CD4-positive, alpha-beta T cell treated with Interleukin-17A for 4 hours (primary cell): ENCODE results near the gene CDYL2.
A peak's percentile ranks its signal among the peaks of the same experiment; 100 is the strongest.

Experiments used
- DNase-seq: peaks from one replicate; pipeline ENCODE4 v3.0.0-alpha.2; 2020; ENCODE audit warnings: mixed read lengths

CDYL2 gene

DNA sequence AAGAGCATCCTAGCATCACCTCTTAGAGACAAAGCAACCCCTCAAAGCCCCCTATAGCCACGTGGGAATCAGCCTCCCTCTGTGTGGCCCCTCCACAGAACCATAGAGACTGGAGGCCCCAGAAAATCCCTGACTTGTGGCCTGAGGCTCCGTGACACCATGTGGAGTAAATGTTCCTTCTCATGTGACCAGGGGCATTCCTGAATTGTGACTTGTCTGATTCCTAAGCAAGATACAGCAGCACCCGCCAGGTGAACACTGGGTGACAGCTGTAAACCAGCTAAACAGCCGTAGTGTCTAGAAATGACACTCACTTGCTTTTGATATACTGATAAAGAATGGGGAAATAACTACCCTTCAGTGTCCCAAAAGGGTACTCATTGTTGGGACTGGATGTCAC, 184.6 kb downstream of the CDYL2 start:
- no peak for DNase-seq

DNA sequence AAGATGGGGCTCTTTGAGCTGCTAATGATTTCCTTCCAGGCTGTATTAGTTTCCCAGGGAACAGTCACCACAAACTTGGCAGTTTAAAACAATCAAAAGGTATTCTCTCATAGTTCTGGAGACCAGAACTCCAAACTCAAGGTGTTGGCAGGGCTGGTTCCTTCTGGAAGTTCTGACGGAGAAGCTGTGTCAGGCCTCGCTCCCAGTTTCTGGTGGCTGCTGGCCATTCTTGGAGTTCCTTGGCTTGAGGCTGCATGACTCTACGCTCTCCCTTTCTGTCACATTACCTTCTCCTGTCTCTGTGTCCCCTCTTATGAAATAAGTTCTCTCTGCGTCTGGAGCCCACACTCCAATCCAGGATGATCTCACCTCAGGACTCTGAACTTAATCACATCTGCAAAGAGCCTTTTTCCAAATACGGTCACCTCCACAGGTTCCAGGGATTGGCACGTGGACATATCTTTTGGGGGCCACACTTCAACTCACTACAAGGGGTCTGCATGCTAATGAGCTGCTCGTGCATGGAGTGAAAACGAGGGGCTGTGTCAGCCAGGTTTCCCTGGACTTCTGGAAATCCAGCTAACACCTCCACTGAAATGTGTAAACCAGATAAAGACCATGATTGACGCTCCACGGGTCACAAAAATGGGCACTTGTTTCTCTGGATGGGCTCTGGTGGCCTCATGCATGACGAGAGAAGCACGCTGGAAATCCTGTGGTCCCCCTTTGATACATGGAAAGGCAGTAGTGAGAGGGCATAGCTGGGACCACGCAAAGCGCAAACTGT, 185.3 kb downstream of the CDYL2 start:
- DNase-seq = no peak

DNA sequence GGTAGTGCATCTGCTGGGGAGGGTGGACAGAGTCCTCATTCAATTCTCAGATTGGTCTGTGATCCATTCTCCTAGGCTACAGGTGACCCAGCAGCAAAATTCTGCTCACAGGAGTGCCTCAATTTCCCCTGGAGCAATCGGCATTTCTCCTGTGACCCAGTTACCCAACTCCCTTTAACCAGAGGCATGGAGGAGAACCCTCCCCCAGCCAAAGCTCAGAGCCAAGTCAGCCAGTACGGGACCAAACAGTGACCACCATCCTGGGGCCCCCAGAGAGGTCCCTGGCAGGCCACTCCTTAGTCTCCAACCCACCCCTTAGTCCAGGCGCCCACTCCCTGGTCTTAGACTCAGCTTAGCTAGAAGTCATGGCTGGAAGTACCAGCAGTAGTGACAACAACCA, 188.0 kb downstream of the CDYL2 start:
- no peak for DNase-seq

DNA sequence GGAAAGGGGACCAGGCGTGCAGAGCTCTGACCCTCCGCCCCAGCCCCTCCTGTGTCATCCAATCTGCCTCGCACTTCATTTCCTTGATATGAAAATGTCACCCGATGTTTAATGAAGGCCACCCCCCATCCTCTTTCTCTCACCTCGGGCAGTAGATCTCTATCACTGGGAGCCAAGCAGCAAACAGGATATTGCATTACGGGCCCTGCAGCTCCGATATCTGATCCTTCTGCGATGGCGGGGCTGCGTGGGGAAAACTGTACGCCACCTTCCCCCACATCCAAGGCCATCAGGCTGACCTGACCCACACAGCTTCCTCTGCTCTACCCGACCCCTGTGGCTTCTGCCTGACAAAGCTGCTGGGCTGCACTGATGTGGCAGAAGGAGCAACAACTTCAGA, 188.7 kb downstream of the CDYL2 start:
- no peak for DNase-seq

DNA sequence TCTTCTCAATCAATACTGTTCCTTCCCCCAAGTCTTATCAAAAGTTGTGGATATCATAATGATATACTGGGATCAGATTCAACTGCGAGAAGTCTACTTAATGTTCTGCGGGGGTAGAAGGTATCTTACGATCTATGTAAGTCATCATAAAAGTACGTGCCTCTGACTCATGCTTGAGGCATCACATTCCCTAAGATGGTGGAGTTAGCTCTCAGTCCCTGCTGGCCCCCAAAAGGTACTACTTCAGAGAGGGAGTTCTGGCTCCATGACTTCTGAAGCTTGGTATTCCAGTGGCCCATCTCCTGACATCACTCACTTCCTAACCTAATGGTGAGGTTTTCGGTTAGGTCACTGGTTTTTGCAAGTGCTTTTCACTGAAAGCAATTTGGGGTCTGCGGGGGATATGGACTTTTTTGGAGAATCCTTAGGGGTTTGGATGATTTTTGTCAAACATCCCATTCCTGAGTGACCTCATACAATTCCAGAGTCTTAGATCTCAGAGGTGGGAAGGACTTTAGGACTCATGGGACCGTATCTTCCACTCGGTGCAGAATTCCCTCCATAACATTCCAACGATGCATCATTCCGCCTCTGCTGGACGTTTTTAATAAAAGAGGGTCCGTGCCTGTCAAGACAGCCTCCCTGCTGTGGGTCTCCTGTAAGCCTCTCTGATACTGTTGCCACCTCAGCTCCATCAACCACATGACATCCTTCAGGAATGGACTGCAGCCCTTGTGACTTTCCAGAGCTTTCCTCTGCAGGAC, 189.3 kb downstream of the CDYL2 start:
- no peak for DNase-seq

DNA sequence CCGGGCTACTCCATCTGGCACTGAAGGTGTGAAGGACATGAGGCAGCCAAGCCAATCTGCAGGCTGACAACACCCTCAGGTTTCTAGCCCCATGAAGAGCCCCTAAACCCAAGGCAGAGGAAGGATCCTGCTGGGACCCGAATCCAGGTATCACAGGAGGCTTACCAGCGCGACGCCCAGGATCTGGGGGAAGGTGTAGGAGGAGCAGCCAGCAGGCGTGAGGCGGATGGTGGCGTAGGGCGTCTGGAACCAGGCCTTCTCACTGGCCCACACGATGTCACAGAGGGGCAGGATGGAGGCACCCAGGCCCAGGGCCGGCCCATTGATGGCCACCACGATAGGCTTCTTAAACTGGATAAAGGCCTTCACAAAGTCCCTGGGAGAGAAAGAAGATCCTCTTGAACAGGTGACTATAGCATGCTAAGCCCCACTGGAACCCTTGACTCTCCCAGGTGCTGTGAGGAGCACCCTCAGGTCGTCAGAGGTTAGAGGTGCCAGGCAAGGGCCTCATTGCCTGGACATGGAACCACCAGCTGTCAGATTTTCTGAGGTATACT, 191.9 kb downstream of the CDYL2 start:
- DNase-seq = no peak

DNA sequence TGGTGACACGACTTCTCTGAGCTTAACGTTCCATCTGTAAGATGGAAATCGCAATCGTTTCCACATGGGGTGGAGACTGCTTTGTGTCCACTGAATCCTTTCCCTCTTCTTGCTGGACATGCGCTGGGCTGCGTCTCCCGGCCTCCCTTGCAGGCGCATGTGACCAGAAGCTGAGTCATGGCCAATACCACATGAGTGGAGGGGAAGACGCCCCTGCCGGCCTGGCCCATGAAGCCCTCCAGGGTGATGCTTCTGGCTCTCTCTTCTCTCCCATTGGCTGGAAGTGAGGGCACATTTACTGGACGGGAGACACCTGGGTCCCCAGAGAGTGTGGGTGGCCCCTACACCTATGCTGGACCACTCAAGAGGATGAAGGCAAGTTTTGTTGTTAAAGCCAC, 192.5 kb downstream of the CDYL2 start:
- no peak for DNase-seq

DNA sequence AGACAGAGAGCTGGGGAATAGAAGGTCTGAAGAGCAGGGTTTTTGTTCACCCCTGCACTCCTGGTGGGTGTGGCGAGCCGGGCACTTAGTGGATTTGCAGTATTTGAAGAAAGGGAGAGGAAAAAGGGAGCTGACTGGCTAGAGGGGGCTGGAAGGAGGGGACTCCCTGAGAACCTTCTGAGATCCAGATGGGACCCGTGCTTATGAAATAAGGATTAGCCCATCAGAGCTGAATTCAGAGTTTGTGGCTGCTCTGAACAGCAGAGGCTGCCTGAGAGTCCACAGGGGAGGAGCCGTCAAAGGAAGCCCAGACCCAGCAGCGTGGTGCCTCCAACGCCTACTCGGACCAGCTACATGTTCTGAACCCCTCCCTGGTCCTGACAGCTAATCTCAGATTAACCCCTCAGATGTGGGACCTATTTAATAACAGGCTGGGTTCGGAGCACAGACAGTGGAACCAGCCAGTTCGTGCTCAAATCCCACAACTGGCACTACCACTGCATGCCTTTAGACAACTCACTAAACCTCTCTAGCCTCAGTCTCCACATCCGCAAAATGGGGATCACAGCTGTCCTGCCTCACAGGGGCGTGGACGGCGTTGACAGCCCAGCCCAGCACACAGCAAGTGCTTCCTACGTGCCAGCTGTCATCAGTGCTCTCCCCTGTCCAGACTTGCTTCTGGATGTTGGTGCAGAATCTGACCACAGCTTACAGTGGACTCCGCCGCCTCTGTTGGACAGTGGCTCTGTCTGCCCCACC, 193.0 kb downstream of the CDYL2 start:
- no peak for DNase-seq

DNA sequence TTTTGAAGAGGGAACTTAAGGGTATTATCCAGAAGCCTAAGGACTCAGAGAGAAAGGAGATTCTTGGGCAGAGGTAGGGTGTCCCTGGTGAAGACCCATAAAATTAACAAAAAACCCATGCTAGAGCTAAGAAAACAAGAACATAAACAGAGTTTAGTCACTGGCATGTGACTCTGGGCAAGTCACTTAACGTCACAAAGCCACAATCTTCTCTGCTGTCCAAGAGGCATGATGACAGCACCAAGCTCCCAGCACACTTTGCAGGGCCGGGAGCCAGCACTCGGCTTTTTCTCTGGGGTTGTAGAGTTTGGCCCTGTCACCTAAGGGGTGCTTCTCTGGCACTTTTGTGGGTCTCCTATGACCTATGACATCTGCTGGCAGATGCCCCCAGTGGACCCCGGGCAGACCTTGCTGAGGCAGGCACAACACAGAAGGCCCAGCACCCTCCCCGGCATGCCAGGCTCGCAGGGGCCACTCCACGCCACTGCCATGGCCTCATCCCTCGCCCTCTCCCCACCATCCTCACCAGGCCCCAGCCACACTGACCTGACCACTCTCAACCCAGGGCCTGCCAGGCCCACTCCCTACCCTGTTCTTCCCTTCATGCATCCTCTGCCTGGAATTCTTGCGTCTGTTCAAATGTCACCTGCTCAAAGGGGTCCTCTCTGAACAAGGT, 193.8 kb downstream of the CDYL2 start:
- DNase-seq = no peak

DNA sequence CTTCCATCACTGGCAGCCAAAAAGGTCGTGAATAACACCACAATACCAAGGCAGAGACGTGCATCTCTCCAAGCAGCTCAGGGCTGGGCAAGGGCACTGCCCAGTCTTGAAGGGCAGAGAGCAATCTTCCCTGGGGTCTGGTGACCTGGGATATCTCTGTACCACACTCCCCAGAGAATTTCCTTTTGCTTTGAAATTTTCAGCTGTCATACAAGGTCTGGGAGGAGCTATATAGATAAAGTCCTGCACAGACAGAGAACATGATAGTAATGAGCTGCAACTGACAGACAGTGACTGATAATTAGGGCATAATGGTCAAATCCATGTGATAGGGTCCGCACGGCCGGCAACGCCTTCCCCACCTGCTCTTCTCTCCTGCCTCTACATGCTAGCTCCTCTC, 195.5 kb downstream of the CDYL2 start:
- DNase-seq = no peak

DNA sequence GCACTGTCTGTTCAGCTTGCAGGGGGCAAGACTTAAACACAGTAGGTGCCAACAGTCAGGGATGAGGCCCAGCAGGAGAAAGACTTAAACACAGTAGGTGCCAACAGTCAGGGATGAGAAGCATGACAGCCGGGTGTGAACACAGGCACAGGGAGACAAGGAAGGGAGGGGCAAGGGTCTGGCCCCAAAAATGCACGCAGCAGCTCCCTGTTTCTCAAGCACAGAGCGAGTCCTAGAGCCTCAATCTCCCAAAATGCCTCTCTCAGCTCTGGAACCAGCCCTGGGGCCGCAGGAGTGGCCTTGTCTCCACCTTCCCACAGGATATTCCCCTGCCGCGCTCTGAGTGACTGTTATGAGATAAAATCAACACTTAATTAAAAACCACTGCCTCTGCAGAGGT, 197.2 kb downstream of the CDYL2 start:
- no peak for DNase-seq

DNA sequence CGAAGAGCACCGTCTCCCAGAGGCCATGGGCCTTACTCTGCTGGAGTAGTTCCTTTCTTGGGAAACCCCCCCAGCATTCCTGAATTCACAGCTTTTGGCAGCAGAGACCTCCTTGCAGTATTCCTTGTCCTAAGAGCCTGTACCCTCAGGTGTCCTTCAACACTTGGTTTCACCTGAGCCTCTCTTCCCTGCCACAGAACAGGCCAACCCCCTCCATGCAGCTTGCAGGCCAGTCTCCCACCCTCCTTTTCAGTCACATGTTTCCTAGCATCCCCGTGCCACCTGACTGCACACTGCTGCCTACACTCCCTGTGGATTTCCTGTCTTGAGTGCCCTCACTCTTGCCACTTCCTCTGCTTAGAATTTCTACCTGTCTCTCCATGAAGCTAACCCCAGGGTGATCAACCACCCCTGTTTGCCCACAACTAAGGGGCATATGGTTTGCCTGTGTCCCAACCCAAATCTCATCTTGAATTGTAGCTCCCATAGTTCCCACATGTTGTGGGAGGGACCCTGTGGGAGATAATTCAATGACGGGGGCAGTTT, 198.1 kb downstream of the CDYL2 start:
- DNase-seq = no peak

DNA sequence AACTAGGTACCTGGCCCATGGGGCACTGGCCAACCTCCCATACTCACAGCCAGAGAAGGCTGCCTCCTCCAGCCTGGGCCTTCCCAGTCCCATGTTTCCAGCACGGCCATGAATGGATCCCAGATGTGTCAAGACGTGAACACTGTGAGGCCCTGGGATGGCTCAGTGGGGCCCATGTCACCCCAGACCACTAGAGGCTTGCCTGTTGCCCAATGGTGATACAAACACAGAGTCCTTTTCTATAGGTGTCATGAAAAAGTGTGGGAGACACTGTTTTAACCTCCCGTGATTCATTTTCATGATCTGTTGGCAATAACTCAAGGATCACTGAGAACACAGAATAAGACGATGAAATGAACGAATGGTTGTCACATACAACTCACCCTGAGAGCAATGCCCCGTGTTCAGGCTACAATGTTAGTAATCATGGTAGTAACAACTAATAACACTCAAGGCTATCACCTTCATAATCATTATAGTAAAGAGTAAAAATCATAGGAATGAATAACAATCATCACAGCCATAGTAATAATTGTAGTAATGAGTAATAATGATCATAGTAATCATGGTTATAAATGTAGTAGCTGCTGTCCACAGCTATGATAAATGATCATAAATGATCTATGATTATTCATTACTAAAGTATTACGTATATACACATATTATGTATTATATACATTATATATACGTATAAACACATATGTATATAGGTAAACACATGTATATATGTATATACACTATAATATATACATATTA, 199.6 kb downstream of the CDYL2 start:
- DNase-seq = no peak

DNA sequence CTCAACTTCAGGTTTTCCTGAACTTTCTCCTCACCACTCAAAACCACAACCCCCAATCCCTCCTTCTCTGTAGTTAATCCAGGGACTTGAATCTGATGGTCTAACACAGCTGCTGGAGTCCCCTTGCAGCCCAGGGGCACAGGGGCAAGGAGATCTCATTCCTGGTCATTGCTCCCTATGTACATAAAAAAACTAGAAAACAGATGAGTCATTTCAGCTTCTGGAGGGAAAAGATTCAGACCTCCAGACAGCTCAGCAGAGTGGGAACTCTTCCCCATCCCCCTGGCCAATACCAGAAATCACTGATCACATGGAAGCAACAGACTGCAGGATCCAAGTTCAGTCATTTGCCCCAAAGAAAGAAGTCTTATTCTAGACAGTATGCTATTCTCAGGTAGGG, 201.5 kb downstream of the CDYL2 start:
- no peak for DNase-seq

DNA sequence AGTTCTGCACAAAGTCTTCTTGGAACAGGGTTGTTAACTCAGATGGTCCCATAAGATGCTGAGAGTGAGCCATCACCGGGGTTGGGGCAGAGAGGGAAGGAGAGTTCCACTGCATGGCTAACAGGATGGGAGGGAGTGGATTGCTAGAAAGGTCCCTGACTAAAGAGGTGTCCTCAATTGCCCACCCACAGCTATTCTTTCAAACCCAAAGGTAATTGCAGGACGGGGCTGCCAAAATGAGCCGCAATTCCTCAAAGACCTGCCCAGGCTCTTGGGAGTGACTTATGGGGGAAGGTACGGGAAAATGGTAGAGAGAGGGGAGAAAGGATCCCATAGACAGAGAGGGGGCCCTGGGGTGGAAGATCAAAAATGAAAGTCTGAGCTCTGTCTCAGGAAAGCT, 203.2 kb downstream of the CDYL2 start:
- no peak for DNase-seq

DNA sequence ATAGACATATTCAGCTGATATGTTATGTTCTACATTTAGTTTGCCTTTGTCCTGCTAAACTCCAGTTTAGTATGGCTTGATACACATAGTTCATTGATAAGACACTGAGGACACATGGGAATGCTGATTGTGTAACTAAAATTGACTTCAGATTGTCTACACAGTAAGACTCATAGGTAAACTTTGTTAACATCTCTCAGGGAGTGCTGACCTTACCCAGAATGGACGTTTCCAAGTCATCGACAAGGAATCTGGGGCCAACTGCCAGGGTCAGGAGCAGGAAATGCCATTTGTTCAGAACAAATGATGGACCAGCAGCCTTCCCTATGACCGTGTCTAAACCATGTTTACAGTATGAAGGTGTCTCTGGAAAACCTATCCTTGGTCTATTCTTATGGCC, 204.9 kb downstream of the CDYL2 start:
- DNase-seq = no peak

DNA sequence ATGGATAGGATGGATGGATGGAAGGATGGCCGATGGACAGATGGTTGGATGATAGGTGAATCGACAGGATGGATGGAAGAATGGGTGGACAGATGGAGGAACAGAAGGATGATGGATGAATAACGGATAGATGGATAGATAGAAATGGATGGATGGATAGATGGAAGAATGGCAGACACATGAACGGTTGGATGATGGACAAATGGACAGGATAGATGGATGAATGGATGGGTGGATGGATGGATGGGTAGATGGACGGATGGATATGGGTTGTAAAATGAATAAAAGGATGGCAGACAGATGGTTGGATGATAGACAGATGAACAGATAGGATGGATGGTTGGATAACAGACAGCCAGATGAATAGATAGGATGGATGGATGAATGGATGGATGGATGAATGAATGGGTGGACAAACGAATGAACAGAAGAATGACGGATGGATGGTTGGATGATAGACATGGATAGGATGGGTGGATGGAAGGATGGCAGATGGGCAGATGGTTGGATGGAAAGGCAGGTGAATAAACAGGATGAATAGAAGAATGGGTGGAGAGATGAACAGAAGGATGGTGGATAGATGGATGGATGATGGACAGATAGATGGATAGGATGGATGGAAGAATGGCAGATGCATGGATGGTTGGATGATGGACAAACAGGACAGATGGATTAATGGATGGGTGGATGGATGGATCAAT, 207.7 kb downstream of the CDYL2 start:
- no peak for DNase-seq

DNA sequence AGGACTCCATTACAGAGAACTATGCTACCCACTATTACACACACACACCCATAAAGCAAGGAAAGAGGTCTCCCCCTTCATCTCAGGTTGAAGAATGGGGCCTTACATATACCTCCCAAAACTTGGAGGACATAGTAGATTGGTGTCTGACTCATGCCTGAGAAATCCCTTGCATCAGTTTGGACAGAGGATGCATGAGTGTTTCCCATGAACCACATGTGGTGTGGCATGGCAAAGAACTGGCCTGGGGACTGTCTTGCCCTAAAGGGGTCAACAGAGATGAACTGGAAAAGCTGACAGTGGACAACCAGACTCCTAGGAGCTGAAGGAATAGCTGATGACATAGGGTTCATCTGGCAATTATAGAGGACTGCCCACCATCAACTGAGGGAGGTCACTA, 209.6 kb downstream of the CDYL2 start:
- DNase-seq = no peak

DNA sequence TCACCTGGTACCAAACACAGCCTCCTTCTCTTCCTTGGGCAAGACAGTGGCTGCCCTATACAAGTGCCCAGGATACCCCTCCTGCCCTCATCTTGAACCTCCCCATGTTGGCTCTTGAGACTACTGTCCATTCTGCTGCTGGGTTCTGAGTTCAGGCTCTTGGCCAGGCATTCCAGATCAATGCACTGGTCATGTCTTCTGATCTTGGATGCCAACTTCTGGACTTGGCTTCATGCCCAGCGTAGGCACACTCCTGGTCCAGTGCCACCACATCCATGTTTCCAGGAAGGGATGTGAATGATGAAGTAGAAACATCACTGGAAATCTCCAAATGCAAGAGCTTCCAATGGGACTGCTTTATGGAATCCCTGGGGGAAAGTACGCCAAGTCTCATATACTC, 212.1 kb downstream of the CDYL2 start:
- DNase-seq = no peak

DNA sequence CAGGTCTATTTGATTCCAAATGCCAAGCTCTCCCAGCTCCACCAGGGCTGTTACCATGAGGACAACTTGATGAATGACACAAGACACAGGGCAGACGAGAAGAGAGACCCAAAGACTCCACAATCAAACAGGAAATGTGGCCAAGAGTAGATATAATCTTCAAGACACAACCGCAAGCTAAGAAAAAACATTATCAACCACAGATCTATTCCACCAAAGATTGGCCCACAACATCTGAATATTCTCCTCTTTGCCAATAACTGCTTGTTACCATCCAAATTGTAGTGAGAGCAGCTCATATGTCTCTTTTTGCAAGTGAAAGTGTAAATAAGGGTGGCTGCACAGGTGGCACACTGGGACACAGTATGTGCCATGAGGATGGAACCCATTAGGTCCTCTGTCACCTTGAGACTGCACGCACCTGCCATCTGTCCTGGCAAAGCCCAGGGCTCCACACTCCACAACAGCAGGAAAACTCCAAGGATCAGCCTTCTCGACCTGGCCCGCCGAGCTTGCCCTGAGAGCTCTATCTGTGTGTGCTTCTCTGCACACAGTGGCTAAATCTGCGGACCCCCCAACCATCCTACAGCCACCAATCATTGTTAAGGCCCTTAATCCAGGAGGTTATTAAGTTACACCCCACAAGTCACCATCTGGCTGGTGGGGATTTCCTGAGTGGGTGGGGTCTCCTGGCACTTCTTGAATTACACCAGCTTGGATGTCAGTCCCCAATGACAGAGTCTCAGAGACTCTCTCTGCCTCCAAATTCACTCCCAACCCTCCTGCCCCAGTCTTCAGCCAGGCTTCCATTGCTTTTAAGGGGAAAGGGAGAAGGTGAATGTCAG, 213.1 kb downstream of the CDYL2 start:
- DNase-seq = peak; percentile 40
